ENCODE measurements around the gene TERT. TPM values are rescaled to one million over a fixed set of nuclear protein-coding genes. Genes with fewer than 3 reads are reported as not detected.

The TERT gene
- total RNA-seq, 2 experiments from 2014 or later = 0.55 to 0.84 TPM

GRCh38 chr5:1203311-1203967 is 91.4 kb downstream of the TERT start:
- H3K27ac ChIP-seq (ENCODE audit: low read depth in 1 of 2, low read length in 2 of 2) = no peak overlapping the region
- TF ChIP-seq, protein P1, sequence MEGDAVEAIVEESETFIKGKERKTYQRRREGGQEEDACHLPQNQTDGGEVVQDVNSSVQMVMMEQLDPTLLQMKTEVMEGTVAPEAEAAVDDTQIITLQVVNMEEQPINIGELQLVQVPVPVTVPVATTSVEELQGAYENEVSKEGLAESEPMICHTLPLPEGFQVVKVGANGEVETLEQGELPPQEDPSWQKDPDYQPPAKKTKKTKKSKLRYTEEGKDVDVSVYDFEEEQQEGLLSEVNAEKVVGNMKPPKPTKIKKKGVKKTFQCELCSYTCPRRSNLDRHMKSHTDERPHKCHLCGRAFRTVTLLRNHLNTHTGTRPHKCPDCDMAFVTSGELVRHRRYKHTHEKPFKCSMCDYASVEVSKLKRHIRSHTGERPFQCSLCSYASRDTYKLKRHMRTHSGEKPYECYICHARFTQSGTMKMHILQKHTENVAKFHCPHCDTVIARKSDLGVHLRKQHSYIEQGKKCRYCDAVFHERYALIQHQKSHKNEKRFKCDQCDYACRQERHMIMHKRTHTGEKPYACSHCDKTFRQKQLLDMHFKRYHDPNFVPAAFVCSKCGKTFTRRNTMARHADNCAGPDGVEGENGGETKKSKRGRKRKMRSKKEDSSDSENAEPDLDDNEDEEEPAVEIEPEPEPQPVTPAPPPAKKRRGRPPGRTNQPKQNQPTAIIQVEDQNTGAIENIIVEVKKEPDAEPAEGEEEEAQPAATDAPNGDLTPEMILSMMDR (IDR thresholded peaks at IDR 0.05) = no peak
- no peak overlapping the region for H3K4me3 ChIP-seq (ENCODE audit: low read length)
- Mint-ChIP-seq H3K36me3 (ENCODE audit: low read depth) (no peaks in the 10 kb centered on the region), H3K4me1 (ENCODE audit: low read depth) (no peaks in the 10 kb centered on the region), H3K27me3 (no peaks in the 10 kb centered on the region), H3K9me3 (no peaks in the 10 kb centered on the region), H3K27ac (no peak overlapping the region), H3K4me3 (no peak overlapping the region)
- POLR2A ChIA-PET = no interaction called here
- DNase-seq (no peak), ATAC-seq (ENCODE audit: poor library complexity) (no peak)
- no peaks in the 10 kb centered on the region for H3K36me3 ChIP-seq (ENCODE audit: insufficient read depth, low read length)
- intact Hi-C loops (cut with DNase I, micrococcal nuclease) = no loop called here
- H3K27me3 ChIP-seq (ENCODE audit: control insufficient read depth in 1 of 2, insufficient read depth in 2 of 2, low read length in 2 of 2) = no peaks in the 10 kb centered on the region
- CTCF ChIA-PET = no interaction called here
- no peaks in the 10 kb centered on the region for H3K4me1 ChIP-seq (ENCODE audit: insufficient read depth, low read length)
- peaks cover 0 to 14% of the 10 kb centered on the region in 2 experiments for H3K9me3 ChIP-seq (ENCODE audit: control insufficient read depth in 1 of 2, insufficient read depth in 1 of 2, low read length in 2 of 2)

Small RNA genes within 50 kb of the gene (microRNA-seq; reads per million reads assigned to microRNA genes)
- gene MIR4457 (ENCODE audit: borderline microRNAs expressed, borderline replicate concordance) = 2.6 reads per million, percentile 12 among the genes with 10 or more reads in this experiment

Other genes with a start within 250 kb of the TERT start
- 10 to 100 TPM; 47.9 to 51.7 TPM for gene SLC12A7, start 183.0 kb downstream of the TERT start, total RNA-seq
- not detected for gene SLC6A19, start 93.5 kb downstream of the TERT start, total RNA-seq
- not detected for gene SLC6A18, start 69.7 kb downstream of the TERT start, total RNA-seq
- gene CLPTM1L, start 50.0 kb upstream of the TERT start, total RNA-seq = 10 to 100 TPM; 47.2 to 47.4 TPM
- under 1 TPM in 1 of 2 experiments, not detected in 1; 0.08 TPM for gene SLC6A3, start 150.4 kb upstream of the TERT start, total RNA-seq
- 10 to 100 TPM; 20.4 to 21.2 TPM for gene LPCAT1, start 228.9 kb upstream of the TERT start, total RNA-seq

Measured in CD4-positive, alpha-beta T cell (primary cell).